ENCODE data around the gene LGR5.
"Not testable (repeated sequence)": the region's sequence is repeated elsewhere in the genome, so short reads cannot be mapped to it uniquely, and the experiment has no call there.

DNA sequence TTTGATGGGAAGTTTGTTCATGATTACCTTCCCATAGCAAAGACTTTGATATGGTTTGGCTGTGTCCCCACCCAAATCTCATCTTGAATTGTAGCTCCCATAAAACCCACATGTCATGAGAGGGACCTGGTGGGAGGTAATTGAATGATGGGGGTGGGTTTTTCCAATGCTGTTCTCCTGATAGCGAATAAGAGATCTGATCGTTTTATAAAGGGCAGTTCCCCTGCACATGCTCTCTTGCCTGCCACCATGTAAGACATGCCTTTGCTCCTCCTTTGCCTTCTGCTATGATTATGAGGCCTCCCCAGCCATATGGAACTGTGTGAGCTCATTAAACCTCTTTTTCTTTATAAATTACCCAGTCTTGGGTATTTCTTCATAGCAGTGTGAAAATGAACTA is 51.2 kb downstream of the LGR5 start:
- not testable (repeated sequence) for TF ChIP-seq PHF8 (CRISPR knock-in tag; IDR thresholded peaks at IDR 0.05); GABPA (IDR thresholded peaks at IDR 0.05; ENCODE audit: low read depth, low read length); GABPA (CRISPR knock-in tag; IDR thresholded peaks at IDR 0.05; ENCODE audit: low read depth); CREB1 (IDR thresholded peaks at IDR 0.05); CREB1 (CRISPR knock-in tag; IDR thresholded peaks at IDR 0.05); NR2F2 (IDR thresholded peaks at IDR 0.05; ENCODE audit: borderline replicate concordance, low read depth); CTCF (CRISPR knock-in tag; IDR thresholded peaks at IDR 0.05); GATAD2A (CRISPR knock-in tag; IDR thresholded peaks at IDR 0.05); HNRNPK (IDR thresholded peaks at IDR 0.05; ENCODE audit: low read depth, low read length, poor library complexity, severe bottlenecking); SKI (IDR thresholded peaks at IDR 0.05; ENCODE audit: partially characterized antibody); ZBTB38 (CRISPR knock-in tag; IDR thresholded peaks at IDR 0.05); SP2 (CRISPR knock-in tag; IDR thresholded peaks at IDR 0.05); NFAT5 (CRISPR knock-in tag; IDR thresholded peaks at IDR 0.05)
- peak; percentile 64; the same call in 1 of the 2 replicates for TF ChIP-seq ZSCAN5A (CRISPR knock-in tag; IDR thresholded peaks at IDR 0.05; ENCODE audit: borderline replicate concordance)
- TF ChIP-seq, protein P1, sequence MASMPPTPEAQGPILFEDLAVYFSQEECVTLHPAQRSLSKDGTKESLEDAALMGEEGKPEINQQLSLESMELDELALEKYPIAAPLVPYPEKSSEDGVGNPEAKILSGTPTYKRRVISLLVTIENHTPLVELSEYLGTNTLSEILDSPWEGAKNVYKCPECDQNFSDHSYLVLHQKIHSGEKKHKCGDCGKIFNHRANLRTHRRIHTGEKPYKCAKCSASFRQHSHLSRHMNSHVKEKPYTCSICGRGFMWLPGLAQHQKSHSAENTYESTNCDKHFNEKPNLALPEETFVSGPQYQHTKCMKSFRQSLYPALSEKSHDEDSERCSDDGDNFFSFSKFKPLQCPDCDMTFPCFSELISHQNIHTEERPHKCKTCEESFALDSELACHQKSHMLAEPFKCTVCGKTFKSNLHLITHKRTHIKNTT (CRISPR knock-in tag; IDR thresholded peaks at IDR 0.05), result not testable (repeated sequence)
- TF ChIP-seq, protein P2, sequence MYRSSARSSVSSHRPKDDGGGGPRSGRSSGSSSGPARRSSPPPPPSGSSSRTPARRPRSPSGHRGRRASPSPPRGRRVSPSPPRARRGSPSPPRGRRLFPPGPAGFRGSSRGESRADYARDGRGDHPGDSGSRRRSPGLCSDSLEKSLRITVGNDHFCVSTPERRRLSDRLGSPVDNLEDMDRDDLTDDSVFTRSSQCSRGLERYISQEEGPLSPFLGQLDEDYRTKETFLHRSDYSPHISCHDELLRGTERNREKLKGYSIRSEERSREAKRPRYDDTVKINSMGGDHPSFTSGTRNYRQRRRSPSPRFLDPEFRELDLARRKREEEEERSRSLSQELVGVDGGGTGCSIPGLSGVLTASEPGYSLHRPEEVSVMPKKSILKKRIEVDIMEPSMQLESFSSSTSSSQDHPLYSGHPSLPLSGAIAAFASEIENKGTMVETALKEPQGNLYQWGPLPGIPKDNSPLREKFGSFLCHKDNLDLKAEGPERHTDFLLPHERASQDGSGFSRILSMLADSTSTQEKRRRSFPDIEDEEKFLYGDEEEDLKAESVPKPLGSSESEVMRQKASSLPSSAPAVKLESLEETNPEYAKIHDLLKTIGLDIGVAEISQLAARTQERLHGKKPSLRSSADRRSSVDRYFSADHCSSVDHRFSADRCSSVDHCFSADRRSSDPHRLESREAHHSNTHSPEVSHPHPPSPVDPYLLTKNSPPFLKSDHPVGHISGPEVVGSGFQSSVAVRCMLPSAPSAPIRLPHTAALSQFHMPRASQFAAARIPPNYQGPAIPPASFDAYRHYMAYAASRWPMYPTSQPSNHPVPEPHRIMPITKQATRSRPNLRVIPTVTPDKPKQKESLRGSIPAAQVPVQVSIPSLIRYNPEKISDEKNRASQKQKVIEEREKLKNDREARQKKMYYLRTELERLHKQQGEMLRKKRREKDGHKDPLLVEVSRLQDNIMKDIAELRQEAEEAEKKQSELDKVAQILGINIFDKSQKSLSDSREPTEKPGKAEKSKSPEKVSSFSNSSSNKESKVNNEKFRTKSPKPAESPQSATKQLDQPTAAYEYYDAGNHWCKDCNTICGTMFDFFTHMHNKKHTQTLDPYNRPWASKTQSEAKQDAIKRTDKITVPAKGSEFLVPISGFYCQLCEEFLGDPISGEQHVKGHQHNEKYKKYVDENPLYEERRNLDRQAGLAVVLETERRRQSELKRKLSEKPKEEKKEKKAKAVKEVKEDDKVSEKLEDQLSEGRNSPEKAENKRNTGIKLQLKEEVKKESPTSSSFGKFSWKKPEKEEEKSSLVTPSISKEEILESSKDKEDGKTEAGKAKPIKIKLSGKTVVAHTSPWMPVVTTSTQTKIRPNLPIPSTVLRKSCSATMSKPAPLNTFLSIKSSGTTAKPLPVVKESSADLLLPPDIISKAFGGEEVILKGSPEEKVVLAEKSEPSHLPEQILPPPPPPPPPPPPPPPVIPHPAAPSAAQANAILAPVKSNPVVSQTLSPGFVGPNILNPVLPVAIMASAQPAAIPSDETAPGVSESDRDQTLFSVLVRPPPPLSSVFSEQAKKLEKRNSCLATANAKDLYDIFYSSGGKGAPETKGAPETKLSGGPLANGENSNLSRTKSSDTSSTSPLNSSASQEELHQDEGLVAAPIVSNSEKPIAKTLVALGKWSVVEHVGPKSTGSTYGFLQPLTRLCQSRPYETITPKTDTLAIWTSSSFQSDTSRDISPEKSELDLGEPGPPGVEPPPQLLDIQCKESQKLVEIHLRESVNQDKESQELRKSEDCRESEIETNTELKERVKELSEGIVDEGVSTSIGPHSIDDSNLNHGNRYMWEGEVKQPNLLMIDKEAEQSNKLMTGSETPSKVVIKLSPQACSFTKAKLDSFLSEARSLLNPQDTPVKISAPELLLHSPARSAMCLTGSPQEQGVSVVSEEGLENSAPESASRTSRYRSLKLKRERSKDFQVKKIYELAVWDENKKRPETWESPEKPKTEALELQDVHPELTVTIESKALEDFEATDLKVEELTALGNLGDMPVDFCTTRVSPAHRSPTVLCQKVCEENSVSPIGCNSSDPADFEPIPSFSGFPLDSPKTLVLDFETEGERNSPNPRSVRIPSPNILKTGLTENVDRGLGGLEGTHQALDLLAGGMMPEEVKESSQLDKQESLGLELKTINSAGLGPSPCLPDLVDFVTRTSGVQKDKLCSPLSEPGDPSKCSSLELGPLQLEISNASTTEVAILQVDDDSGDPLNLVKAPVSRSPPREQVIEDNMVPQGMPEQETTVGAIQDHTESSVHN (CRISPR knock-in tag; IDR thresholded peaks at IDR 0.05), result not testable (repeated sequence)
